Measurements from ENCODE around the gene UBE2H. TPM values are rescaled to one million over a fixed set of nuclear protein-coding genes. Genes with fewer than 3 reads are reported as not detected.

The UBE2H gene
- total and polyA plus RNA-seq, 2 of the 4 experiments (the other 2 are of a cell fraction): 34.6 to 49.4 TPM

DNA sequence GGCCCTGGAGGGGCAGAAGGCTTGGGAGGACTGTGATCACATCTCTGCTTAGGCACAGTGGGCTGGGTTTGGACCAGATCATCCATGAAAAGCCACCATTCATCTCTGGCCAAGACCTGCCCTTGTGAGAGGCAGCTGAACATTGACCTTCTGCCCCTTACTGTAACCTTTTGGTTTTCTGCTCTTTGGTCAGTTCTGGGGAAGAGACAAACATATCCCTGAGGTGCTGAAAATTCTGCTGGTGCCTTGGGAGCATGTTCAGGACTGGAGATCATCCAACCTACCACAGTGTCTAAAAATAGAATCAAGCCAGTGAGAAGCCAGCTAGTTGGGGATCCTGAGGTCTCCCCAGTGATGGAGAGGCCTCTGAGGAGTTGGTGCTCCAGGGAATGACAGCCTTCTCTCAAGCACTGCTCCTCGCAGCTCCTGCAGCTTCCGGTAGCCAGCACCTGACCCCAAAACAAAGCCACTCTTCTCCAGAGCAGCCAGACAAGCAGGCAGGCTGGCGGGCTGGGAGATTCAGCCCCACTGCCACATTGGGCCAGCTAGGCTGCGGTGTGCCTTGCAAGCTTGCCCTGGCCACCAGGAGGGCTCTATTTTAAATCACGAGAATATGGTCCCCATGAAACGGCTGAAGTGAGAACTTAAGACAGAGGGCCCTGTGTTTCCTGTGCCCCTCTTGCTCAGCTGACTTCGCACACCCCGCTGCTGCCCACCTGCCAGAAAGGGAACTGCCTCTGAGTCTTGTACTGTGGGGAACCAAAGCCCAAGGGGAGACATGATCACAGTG lies 37.8 kb upstream of the UBE2H start:
- 0 out of 2 replicates have a peak, but pooled peaks cover 3% of the 10 kb centered on the region for H3K9me1 ChIP-seq (ENCODE audit: insufficient read depth, low read length)
- TF ChIP-seq RCOR1 (IDR thresholded peaks at IDR 0.05; ENCODE audit: insufficient replicate concordance, low read length): no peak
- TF ChIP-seq CHD1 (IDR thresholded peaks at IDR 0.05; ENCODE audit: low read depth, low read length): no peak
- no peak for TF ChIP-seq CEBPB (IDR thresholded peaks at IDR 0.05; ENCODE audit: low read depth, low read length)
- DNase-seq: peak; percentile 25
- dilution Hi-C loops (cut with HindIII; ENCODE audit: low sequenced_read_pairs, unreplicated experiment): no loop called here
- no peak overlapping the region; the same call in 1 of the 2 replicates for H2AK5ac ChIP-seq (ENCODE audit: low read depth, low read length)
- no peak overlapping the region for H4K5ac ChIP-seq (ENCODE audit: low read depth, low read length)
- in situ Hi-C loops (cut with MboI; ENCODE audit: low sequenced_read_pairs): no loop called here
- no peak overlapping the region for H3K56ac ChIP-seq (ENCODE audit: extremely low read depth, insufficient read depth, low read length)
- no peaks in the 10 kb centered on the region for H3K79me1 ChIP-seq (ENCODE audit: low read depth in 1 of 2, low read length in 2 of 2)
- H3K14ac ChIP-seq (replicated peaks; ENCODE audit: low read depth, low read length): 0 out of 2 replicates have a peak overlapping the region, but pooled peaks have one; percentile 45
- no peak overlapping the region for H3K4me2 ChIP-seq (ENCODE audit: low read depth, low read length)
- POLR2A ChIA-PET (ENCODE audit: unreplicated experiment): no interaction called here
- no peak overlapping the region for H2BK5ac ChIP-seq (ENCODE audit: low read depth, low read length, poor library complexity, severe bottlenecking)
- no peaks in the 10 kb centered on the region for H3K4me1 ChIP-seq (ENCODE audit: control insufficient read depth, insufficient read depth, low read length)
- H4K20me1 ChIP-seq (ENCODE audit: insufficient read depth, low read length): no peaks in the 10 kb centered on the region
- no peak overlapping the region for H3K23ac ChIP-seq (ENCODE audit: low read depth, low read length)
- no peak; the same call in 1 of the 2 replicates for ATAC-seq (ENCODE audit: low read depth)
- H2AK9ac ChIP-seq (replicated peaks; ENCODE audit: low read depth, low read length, poor library complexity): peak overlapping the region; percentile 24
- no peak overlapping the region for H3K9ac ChIP-seq (ENCODE audit: low read depth, low read length)
- CTCF ChIA-PET: interaction anchor here (0.5 kb wide), 1 partner anchor 854 kb away, joined by 4 read pairs; no protein-coding TSS in a partner anchor
- no peak overlapping the region for H2BK20ac ChIP-seq (ENCODE audit: low read depth, low read length)
- H2BK120ac ChIP-seq (ENCODE audit: low read depth, low read length): no peak overlapping the region
- no peak overlapping the region for H3K18ac ChIP-seq (ENCODE audit: low read depth, low read length)
- no peak overlapping the region for H2BK15ac ChIP-seq (ENCODE audit: low read depth, low read length)
- no peak overlapping the region; the same call in 1 of the 2 replicates for H4K91ac ChIP-seq (ENCODE audit: insufficient read depth, low read depth, low read length)
- WGBS, 2 experiments (ENCODE audit: extremely low coverage in 2 of 2, insufficient read length in 1 of 2): 97% methylated on average over 5 of the region's 8 CpGs; no CpG with 5 or more reads in 1 of the 2 experiments
- no peaks in the 10 kb centered on the region for H3K36me3 ChIP-seq (ENCODE audit: control insufficient read depth, insufficient read depth, low read length)
- peak overlapping the region; percentile 76 for H2AFZ ChIP-seq (replicated peaks; ENCODE audit: low read length, poor library complexity)
- H3K4me3 ChIP-seq (ENCODE audit: insufficient read depth, low read depth, low read length): no peak overlapping the region
- no peak overlapping the region for H3K4ac ChIP-seq (ENCODE audit: low read depth, low read length)
- no peaks in the 10 kb centered on the region for H3K9me3 ChIP-seq (ENCODE audit: control insufficient read depth, insufficient read depth, low read length)
- H3K27me3 ChIP-seq (ENCODE audit: control insufficient read depth, insufficient read depth, low read length): no peaks in the 10 kb centered on the region
- intact Hi-C loops (cut with micrococcal nuclease): no loop called here
- no peak overlapping the region for H4K8ac ChIP-seq (ENCODE audit: low read depth in 2 of 2, low read length in 2 of 2)
- H3K27ac ChIP-seq (ENCODE audit: insufficient read depth, low read length): no peak overlapping the region
- BruUV-seq (replicated peaks): no TSS peak

All from IMR-90 (cell line).